ENCODE results near the gene DUSP2.

GRCh38 chr2:96135171-96135570 lies 10.1 kb downstream of the DUSP2 start:
- TF ChIP-seq, protein P1, sequence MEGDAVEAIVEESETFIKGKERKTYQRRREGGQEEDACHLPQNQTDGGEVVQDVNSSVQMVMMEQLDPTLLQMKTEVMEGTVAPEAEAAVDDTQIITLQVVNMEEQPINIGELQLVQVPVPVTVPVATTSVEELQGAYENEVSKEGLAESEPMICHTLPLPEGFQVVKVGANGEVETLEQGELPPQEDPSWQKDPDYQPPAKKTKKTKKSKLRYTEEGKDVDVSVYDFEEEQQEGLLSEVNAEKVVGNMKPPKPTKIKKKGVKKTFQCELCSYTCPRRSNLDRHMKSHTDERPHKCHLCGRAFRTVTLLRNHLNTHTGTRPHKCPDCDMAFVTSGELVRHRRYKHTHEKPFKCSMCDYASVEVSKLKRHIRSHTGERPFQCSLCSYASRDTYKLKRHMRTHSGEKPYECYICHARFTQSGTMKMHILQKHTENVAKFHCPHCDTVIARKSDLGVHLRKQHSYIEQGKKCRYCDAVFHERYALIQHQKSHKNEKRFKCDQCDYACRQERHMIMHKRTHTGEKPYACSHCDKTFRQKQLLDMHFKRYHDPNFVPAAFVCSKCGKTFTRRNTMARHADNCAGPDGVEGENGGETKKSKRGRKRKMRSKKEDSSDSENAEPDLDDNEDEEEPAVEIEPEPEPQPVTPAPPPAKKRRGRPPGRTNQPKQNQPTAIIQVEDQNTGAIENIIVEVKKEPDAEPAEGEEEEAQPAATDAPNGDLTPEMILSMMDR (IDR thresholded peaks at IDR 0.05; ENCODE audit: low read length), result no peak
- TF ChIP-seq EZH2 (optimal IDR thresholded peaks at IDR 0.05; ENCODE audit: low read depth, low read length) (no peak), EZH2phosphoT487 (IDR thresholded peaks at IDR 0.05; ENCODE audit: low read length) (no peak)
